ENCODE results near the gene PMM1. TPM values are rescaled to one million over a fixed set of nuclear protein-coding genes. Genes with fewer than 3 reads are reported as not detected.
A peak's percentile ranks its signal among the peaks of the same experiment; 100 is the strongest.
"Not testable (repeated sequence)": the region's sequence is repeated elsewhere in the genome, so short reads cannot be mapped to it uniquely, and the experiment has no call there.

The PMM1 gene
- total RNA-seq, 1 donor from 2014 or later = 21.4 TPM

GRCh38 chr22:41571786-41572185 is 17.9 kb downstream of the PMM1 start:
- Mint-ChIP-seq H3K4me3 (no peak overlapping the region), H3K9me3 (no peaks in the 10 kb centered on the region), H3K36me3 (ENCODE audit: low read depth) (peaks cover 3% of the 10 kb centered on the region), H3K27me3 (ENCODE audit: insufficient read depth) (peaks cover 3% of the 10 kb centered on the region), H3K4me1 (ENCODE audit: low read depth) (no peaks in the 10 kb centered on the region), H3K27ac (no peak overlapping the region)
- no peak for DNase-seq (ENCODE audit: low spot score)
- intact Hi-C loops (cut with micrococcal nuclease) = no loop called here

GRCh38 chr22:41570221-41570620 is 19.4 kb downstream of the PMM1 start:
- Mint-ChIP-seq H3K36me3 (ENCODE audit: low read depth) (no peaks in the 10 kb centered on the region), H3K27me3 (ENCODE audit: insufficient read depth) (peaks cover 5% of the 10 kb centered on the region), H3K9me3 (no peaks in the 10 kb centered on the region), H3K27ac (no peak overlapping the region), H3K4me3 (no peak overlapping the region), H3K4me1 (ENCODE audit: low read depth) (peaks cover 5% of the 10 kb centered on the region)
- intact Hi-C loops (cut with micrococcal nuclease) = no loop called here
- DNase-seq (ENCODE audit: low spot score) = no peak

GRCh38 chr22:41568811-41569210 is 20.8 kb downstream of the PMM1 start:
- Mint-ChIP-seq H3K27me3 (ENCODE audit: insufficient read depth) (peaks cover 5% of the 10 kb centered on the region), H3K27ac (no peak overlapping the region), H3K9me3 (no peaks in the 10 kb centered on the region), H3K4me1 (ENCODE audit: low read depth) (peaks cover 5% of the 10 kb centered on the region), H3K4me3 (no peak overlapping the region), H3K36me3 (ENCODE audit: low read depth) (no peaks in the 10 kb centered on the region)
- no peak for DNase-seq (ENCODE audit: low spot score)
- intact Hi-C loops (cut with micrococcal nuclease) = no loop called here

DNA sequence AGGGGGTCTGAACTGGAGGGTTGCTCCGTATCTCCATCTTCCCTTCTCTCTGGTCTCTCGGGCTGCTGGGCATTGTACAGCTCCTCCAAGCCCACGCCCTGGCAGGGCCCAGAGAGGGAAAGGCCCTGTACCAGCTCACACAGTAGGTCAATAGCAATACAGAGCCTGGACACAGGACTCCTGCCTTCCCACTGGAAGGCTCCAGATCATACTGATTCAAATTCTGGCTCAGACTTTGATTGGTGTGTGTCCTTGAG is 22.2 kb downstream of the PMM1 start:
- DNase-seq (ENCODE audit: low spot score) = no peak
- Mint-ChIP-seq H3K27ac (no peak overlapping the region), H3K27me3 (ENCODE audit: insufficient read depth) (peaks cover 8% of the 10 kb centered on the region), H3K4me3 (no peak overlapping the region), H3K9me3 (no peaks in the 10 kb centered on the region), H3K4me1 (ENCODE audit: low read depth) (peaks cover 5% of the 10 kb centered on the region), H3K36me3 (ENCODE audit: low read depth) (no peaks in the 10 kb centered on the region)
- intact Hi-C loops (cut with micrococcal nuclease) = no loop called here

DNA sequence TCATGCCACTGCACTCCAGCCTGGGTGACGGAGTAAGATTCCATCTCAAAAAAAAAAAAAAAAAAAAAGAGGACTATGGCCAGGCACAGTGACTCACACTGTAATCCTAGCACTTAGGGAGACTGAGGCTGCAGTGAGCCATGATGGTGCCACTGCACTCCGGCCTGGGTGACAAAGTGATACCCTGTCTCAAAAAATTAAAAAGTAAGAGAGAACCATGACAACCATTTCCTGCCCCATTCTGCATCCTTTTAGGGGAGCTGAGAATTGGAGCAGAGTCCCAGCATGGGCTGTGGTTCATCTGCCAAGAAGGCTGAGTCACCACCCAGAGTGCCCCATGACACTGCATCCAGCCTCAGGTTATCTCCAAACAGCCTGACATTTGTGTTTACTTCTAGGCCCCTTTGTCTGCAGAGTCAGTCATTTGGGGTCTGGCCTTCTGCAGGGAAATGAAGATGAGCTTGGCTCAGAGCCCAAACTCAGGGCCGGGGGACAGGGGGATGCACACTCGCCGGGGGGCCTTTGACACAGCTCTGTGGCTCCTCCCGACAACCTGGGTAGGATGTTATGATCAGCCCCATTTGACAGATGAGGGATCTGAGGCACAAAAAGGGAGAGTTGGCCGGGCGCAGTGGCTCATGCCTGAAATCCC is 24.1 kb downstream of the PMM1 start:
- intact Hi-C loops (cut with micrococcal nuclease) = no loop called here
- Mint-ChIP-seq H3K4me1 (ENCODE audit: low read depth) (peaks cover 5% of the 10 kb centered on the region), H3K4me3 (no peak overlapping the region), H3K36me3 (ENCODE audit: low read depth) (no peaks in the 10 kb centered on the region), H3K27ac (peak overlapping the region; percentile 9), H3K9me3 (no peaks in the 10 kb centered on the region), H3K27me3 (ENCODE audit: insufficient read depth) (peaks cover 14% of the 10 kb centered on the region)
- peak; percentile 16 for DNase-seq (ENCODE audit: low spot score)

DNA sequence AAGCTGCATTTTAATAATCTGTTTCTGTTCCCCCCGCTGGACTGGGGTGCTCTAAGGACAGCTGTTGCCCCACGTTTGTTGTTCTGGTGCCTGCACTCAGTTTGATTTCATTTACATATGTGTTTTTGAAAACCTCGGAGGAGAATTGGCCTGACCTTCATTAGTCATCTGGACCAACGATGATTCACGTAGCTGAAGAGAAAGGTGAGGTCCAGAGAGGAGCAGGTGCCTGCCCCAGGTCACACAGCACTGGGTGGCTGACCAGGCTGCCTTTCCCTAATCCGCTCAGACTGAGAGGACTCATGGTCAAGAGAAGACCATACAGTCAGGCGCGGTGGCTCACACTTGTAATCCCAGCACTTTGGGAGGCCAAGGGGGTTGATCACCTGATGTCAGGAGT is 25.1 kb downstream of the PMM1 start:
- H3K4me3 Mint-ChIP-seq = no peak overlapping the region
- H3K27ac Mint-ChIP-seq = no peak overlapping the region
- H3K27me3 Mint-ChIP-seq (ENCODE audit: insufficient read depth) = peaks cover 21% of the 10 kb centered on the region
- H3K9me3 Mint-ChIP-seq = no peaks in the 10 kb centered on the region
- H3K36me3 Mint-ChIP-seq (ENCODE audit: low read depth) = no peaks in the 10 kb centered on the region
- intact Hi-C loops (cut with micrococcal nuclease) = no loop called here
- no peak for DNase-seq (ENCODE audit: low spot score)
- H3K4me1 Mint-ChIP-seq (ENCODE audit: low read depth) = peaks cover 5% of the 10 kb centered on the region

- no peaks in the 10 kb centered on the region for H3K36me3 Mint-ChIP-seq (ENCODE audit: low read depth)
- intact Hi-C loops (cut with micrococcal nuclease) = no loop called here
- H3K4me3 Mint-ChIP-seq = no peak overlapping the region
- H3K27ac Mint-ChIP-seq = no peak overlapping the region
- H3K9me3 Mint-ChIP-seq = no peaks in the 10 kb centered on the region
- no peak for DNase-seq (ENCODE audit: low spot score)
- peaks cover 26% of the 10 kb centered on the region for H3K27me3 Mint-ChIP-seq (ENCODE audit: insufficient read depth)
- peaks cover 5% of the 10 kb centered on the region for H3K4me1 Mint-ChIP-seq (ENCODE audit: low read depth)
These were observed 26.5 kb downstream of the PMM1 start for GRCh38 chr22:41563051-41563711.

DNA sequence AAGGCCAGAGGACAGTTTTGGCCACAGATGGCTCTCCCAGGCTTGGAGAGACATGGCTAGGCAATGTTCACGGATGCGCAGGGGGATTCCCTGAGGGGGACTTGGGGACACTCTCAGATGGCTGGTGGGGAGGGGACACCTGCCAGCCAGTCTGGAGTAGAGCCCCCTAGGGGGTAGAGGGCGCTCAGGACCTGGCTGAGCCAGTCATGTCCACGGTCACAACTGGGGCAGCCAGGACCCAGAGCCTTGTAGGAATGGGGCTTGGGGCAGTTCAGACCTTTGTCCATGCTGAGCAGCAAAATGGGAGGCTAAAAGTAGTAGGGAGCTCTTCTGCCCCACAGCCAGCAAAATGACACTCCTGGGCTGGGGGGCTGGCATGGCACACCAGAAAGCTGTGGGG is 27.2 kb downstream of the PMM1 start:
- H3K4me1 Mint-ChIP-seq (ENCODE audit: low read depth) = peaks cover 5% of the 10 kb centered on the region
- DNase-seq (ENCODE audit: low spot score) = no peak
- H3K27me3 Mint-ChIP-seq (ENCODE audit: insufficient read depth) = peaks cover 27% of the 10 kb centered on the region
- intact Hi-C loops (cut with micrococcal nuclease) = no loop called here
- no peaks in the 10 kb centered on the region for H3K36me3 Mint-ChIP-seq (ENCODE audit: low read depth)
- H3K27ac Mint-ChIP-seq = no peak overlapping the region
- H3K9me3 Mint-ChIP-seq = no peaks in the 10 kb centered on the region
- H3K4me3 Mint-ChIP-seq = no peak overlapping the region

- Mint-ChIP-seq H3K27ac (no peak overlapping the region), H3K9me3 (no peaks in the 10 kb centered on the region), H3K36me3 (ENCODE audit: low read depth) (no peaks in the 10 kb centered on the region), H3K4me3 (no peak overlapping the region), H3K4me1 (ENCODE audit: low read depth) (peaks cover 5% of the 10 kb centered on the region), H3K27me3 (ENCODE audit: insufficient read depth) (peaks cover 25% of the 10 kb centered on the region)
- DNase-seq (ENCODE audit: low spot score) = no peak
- intact Hi-C loops (cut with micrococcal nuclease) = no loop called here
These were observed 27.9 kb downstream of the PMM1 start for GRCh38 chr22:41561788-41562187.

GRCh38 chr22:41561335-41561734 is 28.3 kb downstream of the PMM1 start:
- Mint-ChIP-seq H3K27me3 (ENCODE audit: insufficient read depth) (peaks cover 25% of the 10 kb centered on the region), H3K36me3 (ENCODE audit: low read depth) (no peaks in the 10 kb centered on the region), H3K27ac (no peak overlapping the region), H3K9me3 (no peaks in the 10 kb centered on the region), H3K4me1 (ENCODE audit: low read depth) (peaks cover 5% of the 10 kb centered on the region), H3K4me3 (no peak overlapping the region)
- intact Hi-C loops (cut with micrococcal nuclease) = no loop called here
- no peak for DNase-seq (ENCODE audit: low spot score)

- intact Hi-C loops (cut with micrococcal nuclease) = no loop called here
- Mint-ChIP-seq H3K27me3 (ENCODE audit: insufficient read depth) (peaks cover 23% of the 10 kb centered on the region), H3K27ac (no peak overlapping the region), H3K4me3 (no peak overlapping the region), H3K36me3 (ENCODE audit: low read depth) (no peaks in the 10 kb centered on the region), H3K4me1 (ENCODE audit: low read depth) (no peaks in the 10 kb centered on the region), H3K9me3 (no peaks in the 10 kb centered on the region)
- DNase-seq (ENCODE audit: low spot score) = no peak
These were observed 29.6 kb downstream of the PMM1 start for GRCh38 chr22:41560095-41560471.

- H3K4me3 Mint-ChIP-seq; H3K4me1 Mint-ChIP-seq (ENCODE audit: low read depth); H3K36me3 Mint-ChIP-seq (ENCODE audit: low read depth); DNase-seq (ENCODE audit: low spot score); H3K9me3 Mint-ChIP-seq; H3K27ac Mint-ChIP-seq; intact Hi-C loops (cut with micrococcal nuclease): not testable (repeated sequence)
- peaks cover 23% of the 10 kb centered on the region for H3K27me3 Mint-ChIP-seq (ENCODE audit: insufficient read depth)
These were observed 31.4 kb downstream of the PMM1 start for GRCh38 chr22:41558241-41558630.

GRCh38 chr22:41557401-41558240 is 32.0 kb downstream of the PMM1 start:
- H3K4me3 Mint-ChIP-seq = no peak overlapping the region
- H3K27me3 Mint-ChIP-seq (ENCODE audit: insufficient read depth) = peaks cover 22% of the 10 kb centered on the region
- no peaks in the 10 kb centered on the region for H3K36me3 Mint-ChIP-seq (ENCODE audit: low read depth)
- DNase-seq (ENCODE audit: low spot score) = no peak
- no peak overlapping the region for H3K27ac Mint-ChIP-seq
- no peaks in the 10 kb centered on the region for H3K9me3 Mint-ChIP-seq
- H3K4me1 Mint-ChIP-seq (ENCODE audit: low read depth) = no peaks in the 10 kb centered on the region
- intact Hi-C loops (cut with micrococcal nuclease) = no loop called here

Data from activated T-helper 1 cell treated with anti-CD3 and anti-CD28 coated beads, Interleukin-12 subunit alpha, Interleukin-12 subunit beta, Interleukin-2, Interleukin-4 antibody, amounts not matched to agents 30 ng/mL and 10 ng/mL and 1 ng/mL, durations not matched to agents 14 hours and 24 hours and 36 hours (primary cell).